Measurements from ENCODE around the gene TBC1D17. TPM values are rescaled to one million over a fixed set of nuclear protein-coding genes. Genes with fewer than 3 reads are reported as not detected.
A peak's percentile ranks its signal among the peaks of the same experiment; 100 is the strongest.

Gene TBC1D17
- total RNA-seq, 1 experiment from 2014 or later: 62.3 TPM

DNA sequence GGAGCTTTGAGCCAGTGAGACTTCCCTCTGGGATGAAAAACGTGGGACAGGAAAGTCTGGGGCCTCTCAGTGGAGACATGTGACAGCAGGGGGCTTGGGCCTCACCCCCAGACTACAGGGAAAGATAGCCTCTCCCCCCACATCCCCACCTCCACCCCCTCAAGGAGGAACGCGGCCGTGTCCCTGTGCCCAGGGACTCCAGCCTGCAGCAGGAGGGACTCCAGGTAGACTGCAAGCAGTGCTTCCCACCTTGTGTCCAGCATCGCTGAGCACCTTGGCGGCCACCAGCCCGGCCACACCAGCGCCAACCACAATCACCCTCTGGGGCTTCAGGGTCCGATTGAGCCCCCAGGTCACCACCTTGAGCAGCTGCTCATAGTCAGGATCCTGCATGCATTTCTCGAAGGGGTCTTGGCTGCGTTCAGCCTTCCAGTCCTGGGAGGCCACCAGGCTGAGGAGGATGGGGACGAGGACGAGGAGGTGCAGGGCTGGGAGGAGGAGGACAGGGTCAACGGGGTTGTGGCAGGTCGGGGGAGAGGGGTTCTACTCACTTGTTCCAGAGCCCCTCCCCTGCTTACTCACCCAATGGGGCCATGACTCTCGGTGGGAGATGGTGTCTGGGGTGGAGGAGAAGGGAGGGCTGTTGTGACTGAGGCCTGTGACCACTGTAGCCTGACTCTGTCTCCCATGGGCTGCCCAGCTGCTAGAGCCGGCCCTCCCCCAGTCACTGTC lies 18.2 kb downstream of the TBC1D17 start:
- no peaks in the 10 kb centered on the region for H3K27me3 ChIP-seq (ENCODE audit: insufficient read depth, low read depth)
- H3K27ac ChIP-seq: no peak overlapping the region
- POLR2A ChIA-PET (ENCODE audit: unreplicated experiment): no interaction called here
- no peaks in the 10 kb centered on the region for H3K36me3 ChIP-seq (ENCODE audit: low read depth)
- no peaks in the 10 kb centered on the region for H3K9me3 ChIP-seq (ENCODE audit: insufficient read depth, low read depth)
- no peak for DNase-seq
- H4K20me1 ChIP-seq (ENCODE audit: insufficient read depth): no peaks in the 10 kb centered on the region
- H3K4me2 ChIP-seq: no peak overlapping the region
- TF ChIP-seq, protein P1, sequence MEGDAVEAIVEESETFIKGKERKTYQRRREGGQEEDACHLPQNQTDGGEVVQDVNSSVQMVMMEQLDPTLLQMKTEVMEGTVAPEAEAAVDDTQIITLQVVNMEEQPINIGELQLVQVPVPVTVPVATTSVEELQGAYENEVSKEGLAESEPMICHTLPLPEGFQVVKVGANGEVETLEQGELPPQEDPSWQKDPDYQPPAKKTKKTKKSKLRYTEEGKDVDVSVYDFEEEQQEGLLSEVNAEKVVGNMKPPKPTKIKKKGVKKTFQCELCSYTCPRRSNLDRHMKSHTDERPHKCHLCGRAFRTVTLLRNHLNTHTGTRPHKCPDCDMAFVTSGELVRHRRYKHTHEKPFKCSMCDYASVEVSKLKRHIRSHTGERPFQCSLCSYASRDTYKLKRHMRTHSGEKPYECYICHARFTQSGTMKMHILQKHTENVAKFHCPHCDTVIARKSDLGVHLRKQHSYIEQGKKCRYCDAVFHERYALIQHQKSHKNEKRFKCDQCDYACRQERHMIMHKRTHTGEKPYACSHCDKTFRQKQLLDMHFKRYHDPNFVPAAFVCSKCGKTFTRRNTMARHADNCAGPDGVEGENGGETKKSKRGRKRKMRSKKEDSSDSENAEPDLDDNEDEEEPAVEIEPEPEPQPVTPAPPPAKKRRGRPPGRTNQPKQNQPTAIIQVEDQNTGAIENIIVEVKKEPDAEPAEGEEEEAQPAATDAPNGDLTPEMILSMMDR (conservative IDR thresholded peaks at IDR 0.05): no peak
- TF ChIP-seq EZH2 (IDR thresholded peaks at IDR 0.05; ENCODE audit: low read depth): no peak
- H2AFZ ChIP-seq: no peak overlapping the region
- BruUV-seq (replicated peaks): no TSS peak
- H3K79me2 ChIP-seq (ENCODE audit: low read depth): no peaks in the 10 kb centered on the region
- peaks cover 14% of the 10 kb centered on the region for H3K4me1 ChIP-seq (replicated peaks; ENCODE audit: insufficient read depth)
- CTCF ChIA-PET: no interaction called here
- intact Hi-C loops (cut with micrococcal nuclease; ENCODE audit: unreplicated experiment): no loop called here
- no peaks in the 10 kb centered on the region for H3F3A ChIP-seq (ENCODE audit: insufficient read depth, low read depth)
- no peak overlapping the region for H3K4me3 ChIP-seq
- H3K9me2 ChIP-seq (ENCODE audit: insufficient read depth): no peaks in the 10 kb centered on the region

DNA sequence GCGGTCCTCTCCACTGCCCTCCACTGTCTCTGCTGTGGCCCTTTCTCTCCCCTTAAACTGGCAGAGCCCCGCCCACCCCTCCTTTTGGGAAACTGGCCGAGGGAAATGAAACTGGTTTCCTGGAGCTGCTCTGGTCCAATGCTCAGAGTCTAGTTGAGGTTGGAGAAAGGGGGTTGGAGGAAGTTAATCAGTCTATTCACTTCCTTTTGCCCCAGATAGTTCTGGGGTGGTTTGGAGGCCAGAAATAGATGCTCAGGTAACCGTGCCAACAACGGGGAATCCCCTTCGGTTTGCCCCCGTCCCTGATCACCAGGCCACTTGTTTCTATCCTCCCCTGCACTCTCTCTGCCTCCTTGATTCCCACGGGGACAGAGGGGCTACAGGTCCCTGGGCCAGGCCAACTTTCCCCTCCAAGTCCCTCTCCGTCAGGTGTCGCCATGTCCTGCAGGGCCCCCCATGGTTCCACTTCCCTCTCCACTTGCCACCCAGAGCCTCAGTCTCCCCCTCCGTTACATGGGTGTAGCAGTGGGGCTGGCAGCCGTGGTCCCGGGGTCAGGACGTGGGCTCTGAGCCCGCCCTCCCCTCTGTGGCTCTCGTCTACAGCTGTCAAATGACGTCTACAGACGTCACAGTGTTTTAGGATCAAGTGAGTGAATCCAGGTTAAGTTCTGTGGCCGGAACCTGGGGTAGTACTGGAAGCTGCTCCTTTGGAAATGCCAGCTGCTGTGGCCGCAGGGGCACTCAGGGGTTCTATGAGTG lies 19.5 kb downstream of the TBC1D17 start, which contains the start of gene IL4I1:
IL4I1 (minus strand) TSS at position 25 of the 759 bp plus-strand sequence. CDS start 727 bp downstream, outside the sequence.
- H2AFZ ChIP-seq: no peak within 1 kb of the TSS

DNA sequence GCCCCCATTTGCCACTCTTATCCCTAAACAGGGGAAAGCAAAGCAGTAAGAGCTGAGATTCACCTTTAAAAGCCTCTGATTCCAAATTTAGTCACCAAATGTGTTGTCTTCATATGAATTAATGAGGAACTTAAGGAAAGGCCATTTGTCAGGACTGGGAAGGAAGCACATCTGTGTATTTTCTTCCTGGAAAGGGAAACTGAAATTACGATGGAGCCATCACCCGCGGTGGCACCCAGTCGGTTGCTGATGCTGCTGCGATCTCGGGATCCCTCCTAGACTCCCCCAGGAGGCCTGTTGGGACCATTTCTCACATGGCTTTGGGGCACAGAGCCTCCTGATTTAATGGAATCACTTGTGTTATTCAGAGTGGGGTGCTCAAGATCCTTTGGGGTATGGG lies 26.6 kb downstream of the TBC1D17 start:
- Histone ChIP-seq H3K4me2 (no peak overlapping the region), H3K4me1 (replicated peaks; ENCODE audit: insufficient read depth) (no peaks in the 10 kb centered on the region), H3K79me2 (ENCODE audit: low read depth) (no peaks in the 10 kb centered on the region), H3K27ac (no peak overlapping the region), H2AFZ (no peak overlapping the region), H4K20me1 (ENCODE audit: insufficient read depth) (peaks cover 9% of the 10 kb centered on the region), H3K4me3 (no peak overlapping the region), H3K27me3 (ENCODE audit: insufficient read depth, low read depth) (no peaks in the 10 kb centered on the region), H3K9me3 (ENCODE audit: insufficient read depth, low read depth) (no peaks in the 10 kb centered on the region), H3K36me3 (ENCODE audit: low read depth) (0 out of 2 replicates have a peak, but pooled peaks cover 7% of the 10 kb centered on the region), H3F3A (ENCODE audit: insufficient read depth, low read depth) (peaks cover 13% of the 10 kb centered on the region; the same call in 1 of the 2 replicates), H3K9me2 (ENCODE audit: insufficient read depth) (no peaks in the 10 kb centered on the region)
- intact Hi-C loops (cut with micrococcal nuclease; ENCODE audit: unreplicated experiment): no loop called here
- no peak for TF ChIP-seq EZH2 (IDR thresholded peaks at IDR 0.05; ENCODE audit: low read depth)
- TF ChIP-seq, protein P1 (conservative IDR thresholded peaks at IDR 0.05): no peak
- no peak for DNase-seq
- no TSS peak for BruUV-seq (replicated peaks)
- CTCF ChIA-PET: interaction anchor here (0.7 kb wide), 1 partner anchor 25 kb away, joined by 4 read pairs; the partner anchor contains the start of gene NUP62
- POLR2A ChIA-PET (ENCODE audit: unreplicated experiment): no interaction called here

More for the DNA sequence above, 19.5 kb downstream of the TBC1D17 start, which contains the start of gene IL4I1:
- Histone ChIP-seq H3K9me3 (ENCODE audit: insufficient read depth, low read depth) (no peaks in the 10 kb centered on the region), H3K27ac (no peak within 1 kb of the TSS), H3K4me1 (replicated peaks; ENCODE audit: insufficient read depth) (peaks cover 14% of the 10 kb centered on the region), H3K4me2 (peak within 1 kb of the TSS; percentile 47), H3K27me3 (ENCODE audit: insufficient read depth, low read depth) (no peaks in the 10 kb centered on the region), H3K9me2 (ENCODE audit: insufficient read depth) (no peaks in the 10 kb centered on the region), H3K79me2 (ENCODE audit: low read depth) (no peaks in the 10 kb centered on the region), H3F3A (ENCODE audit: insufficient read depth, low read depth) (no peaks in the 10 kb centered on the region), H4K20me1 (ENCODE audit: insufficient read depth) (no peaks in the 10 kb centered on the region), H3K4me3 (no peak within 1 kb of the TSS), H3K36me3 (ENCODE audit: low read depth) (no peaks in the 10 kb centered on the region)
- BruUV-seq (replicated peaks): no TSS peak
- ChIA-PET POLR2A (ENCODE audit: unreplicated experiment) (interaction anchor here (0.5 kb wide), 1 partner anchor 35 kb away, joined by 8 read pairs; no protein-coding TSS in a partner anchor), CTCF (interaction anchor here (0.6 kb wide), 1 partner anchor 184 kb away, joined by 9 read pairs; no protein-coding TSS in a partner anchor)
- intact Hi-C loops (cut with micrococcal nuclease; ENCODE audit: unreplicated experiment): no loop called here
- no peak for DNase-seq
- TF ChIP-seq EZH2 (IDR thresholded peaks at IDR 0.05; ENCODE audit: low read depth): no peak
- TF ChIP-seq, protein P1 (conservative IDR thresholded peaks at IDR 0.05): no peak
